Stimulated activated CD4-positive, alpha-beta T cell treated with anti-CD3 and anti-CD28 coated beads, Interleukin-15, amount 100 ng/mL, for 1 hour (primary cell): ENCODE measurements around the gene RTP5.
"Not testable (repeated sequence)": the region's sequence is repeated elsewhere in the genome, so short reads cannot be mapped to it uniquely, and the experiment has no call there.

Experiments
- DNase-seq, 2 donors: peaks; one replicate each; pipeline ENCODE4 v3.0.0-alpha.2; 2020; ENCODE audit warnings: low read depth in 1 of 2, low spot score in 1 of 2

RTP5 gene

DNA sequence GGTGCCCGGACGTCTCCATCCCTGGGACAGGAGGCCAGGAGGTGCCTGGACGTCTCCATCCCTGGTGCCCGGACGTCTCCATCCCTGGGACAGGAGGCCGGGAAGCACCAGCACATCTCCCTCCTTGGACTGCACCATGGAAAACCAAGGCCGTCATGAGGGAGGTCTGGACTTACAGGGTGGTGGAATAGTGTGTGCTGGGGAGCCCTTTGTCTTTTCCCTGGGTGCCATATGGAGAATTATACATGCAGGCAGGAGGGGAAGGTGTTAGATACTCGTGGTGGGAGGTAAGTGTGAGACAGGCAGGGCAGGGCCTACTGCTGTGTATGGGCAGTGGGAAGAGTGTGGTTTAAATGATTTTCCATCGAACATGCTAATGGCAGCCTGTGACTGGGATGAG lies 52.9 kb downstream of the RTP5 start:
- no peak for DNase-seq

DNA sequence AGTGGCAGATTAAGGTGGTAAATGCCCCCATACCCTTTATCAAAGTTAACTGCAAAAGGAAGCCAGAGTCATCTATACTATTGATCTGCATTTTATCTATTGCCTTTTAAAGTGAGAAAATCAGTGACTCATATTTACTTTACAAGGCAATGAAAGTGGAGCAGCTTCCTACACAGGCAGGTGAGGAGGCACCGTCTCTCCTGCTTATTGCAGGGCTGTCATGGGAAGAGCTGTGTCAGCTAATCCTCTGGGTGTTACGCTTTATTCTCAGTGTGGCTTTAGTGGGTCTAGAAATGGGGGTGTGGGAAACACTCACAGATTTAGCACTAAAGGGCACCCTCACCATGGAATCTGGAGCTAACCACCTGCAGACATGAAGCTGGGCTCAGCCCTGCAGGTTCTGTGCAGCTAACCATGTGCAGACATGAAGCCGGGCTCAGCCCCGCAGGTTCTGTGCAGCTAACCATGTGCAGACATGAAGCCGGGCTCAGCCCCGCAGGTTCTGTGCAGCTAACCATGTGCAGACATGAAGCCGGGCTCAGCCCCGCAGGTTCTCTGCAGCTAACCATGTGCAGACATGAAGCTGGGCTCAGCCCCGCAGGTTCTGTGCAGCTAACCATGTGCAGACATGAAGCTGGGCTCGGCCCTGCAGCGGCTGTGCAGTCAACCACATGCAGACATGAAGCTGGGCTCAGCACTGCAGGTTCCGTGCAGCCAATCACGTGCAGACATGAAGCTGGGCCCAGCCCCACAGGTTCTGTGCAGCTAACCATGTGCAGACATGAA lies 53.5 kb downstream of the RTP5 start:
- DNase-seq = not testable (repeated sequence)
